ENCODE results near the gene PPARA. TPM values are rescaled to one million over a fixed set of nuclear protein-coding genes. Genes with fewer than 3 reads are reported as not detected.

Gene PPARA
- total RNA-seq, 1 donor from 2014 or later = 8.4 TPM

DNA sequence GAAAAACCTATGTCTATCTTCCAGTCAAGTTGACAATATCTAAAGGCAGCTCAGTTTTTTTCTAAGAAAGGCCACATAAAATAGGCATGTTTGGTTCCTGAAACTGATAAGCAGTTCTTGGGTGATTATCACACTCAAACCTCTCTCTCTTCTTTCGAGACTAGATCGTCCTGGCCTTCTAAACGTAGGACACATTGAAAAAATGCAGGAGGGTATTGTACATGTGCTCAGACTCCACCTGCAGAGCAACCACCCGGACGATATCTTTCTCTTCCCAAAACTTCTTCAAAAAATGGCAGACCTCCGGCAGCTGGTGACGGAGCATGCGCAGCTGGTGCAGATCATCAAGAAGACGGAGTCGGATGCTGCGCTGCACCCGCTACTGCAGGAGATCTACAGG, 84.6 kb downstream of the PPARA start:
- Histone ChIP-seq H4K20me1 (ENCODE audit: insufficient read depth, low read length) (no peaks in the 10 kb centered on the region), H3K4me3 (ENCODE audit: insufficient read depth, low read depth, low read length) (no peak overlapping the region), H2AFZ (ENCODE audit: low read depth, low read length) (no peak overlapping the region), H3K27me3 (ENCODE audit: insufficient read depth, low read length) (no peaks in the 10 kb centered on the region), H3K79me2 (ENCODE audit: insufficient read depth, low read length) (no peaks in the 10 kb centered on the region), H3K4me2 (ENCODE audit: low read length) (no peak overlapping the region), H3K9ac (ENCODE audit: low read length) (no peak overlapping the region), H3K27ac (ENCODE audit: low read depth, low read length) (no peak overlapping the region), H3K36me3 (ENCODE audit: insufficient read depth, low read length) (no peaks in the 10 kb centered on the region), H3K4me1 (ENCODE audit: insufficient read depth, low read length) (peaks cover 6% of the 10 kb centered on the region), H3K9me3 (ENCODE audit: insufficient read depth, low read depth, low read length) (no peaks in the 10 kb centered on the region)
- H3K9me3 Mint-ChIP-seq (ENCODE audit: unreplicated experiment) = no peaks in the 10 kb centered on the region
- DNase-seq (ENCODE audit: low read depth) (no peak), FAIRE-seq (no peak)
- H3K36me3 Mint-ChIP-seq (ENCODE audit: low read depth, unreplicated experiment) = peaks cover 15% of the 10 kb centered on the region
- TF ChIP-seq, protein P1, sequence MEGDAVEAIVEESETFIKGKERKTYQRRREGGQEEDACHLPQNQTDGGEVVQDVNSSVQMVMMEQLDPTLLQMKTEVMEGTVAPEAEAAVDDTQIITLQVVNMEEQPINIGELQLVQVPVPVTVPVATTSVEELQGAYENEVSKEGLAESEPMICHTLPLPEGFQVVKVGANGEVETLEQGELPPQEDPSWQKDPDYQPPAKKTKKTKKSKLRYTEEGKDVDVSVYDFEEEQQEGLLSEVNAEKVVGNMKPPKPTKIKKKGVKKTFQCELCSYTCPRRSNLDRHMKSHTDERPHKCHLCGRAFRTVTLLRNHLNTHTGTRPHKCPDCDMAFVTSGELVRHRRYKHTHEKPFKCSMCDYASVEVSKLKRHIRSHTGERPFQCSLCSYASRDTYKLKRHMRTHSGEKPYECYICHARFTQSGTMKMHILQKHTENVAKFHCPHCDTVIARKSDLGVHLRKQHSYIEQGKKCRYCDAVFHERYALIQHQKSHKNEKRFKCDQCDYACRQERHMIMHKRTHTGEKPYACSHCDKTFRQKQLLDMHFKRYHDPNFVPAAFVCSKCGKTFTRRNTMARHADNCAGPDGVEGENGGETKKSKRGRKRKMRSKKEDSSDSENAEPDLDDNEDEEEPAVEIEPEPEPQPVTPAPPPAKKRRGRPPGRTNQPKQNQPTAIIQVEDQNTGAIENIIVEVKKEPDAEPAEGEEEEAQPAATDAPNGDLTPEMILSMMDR (IDR thresholded peaks at IDR 0.05; ENCODE audit: insufficient read depth, low read depth, low read length) = no peak
- TF ChIP-seq EZH2 (IDR thresholded peaks at IDR 0.05; ENCODE audit: insufficient read depth, low read length) = no peak
- H3K4me3 Mint-ChIP-seq (ENCODE audit: unreplicated experiment) = no peak overlapping the region
- no peaks in the 10 kb centered on the region for H3K4me1 Mint-ChIP-seq (ENCODE audit: low read depth, unreplicated experiment)
- H3K27ac Mint-ChIP-seq (ENCODE audit: unreplicated experiment) = no peak overlapping the region
- peaks cover 6% of the 10 kb centered on the region for H3K27me3 Mint-ChIP-seq (ENCODE audit: low read depth, unreplicated experiment)

DNA sequence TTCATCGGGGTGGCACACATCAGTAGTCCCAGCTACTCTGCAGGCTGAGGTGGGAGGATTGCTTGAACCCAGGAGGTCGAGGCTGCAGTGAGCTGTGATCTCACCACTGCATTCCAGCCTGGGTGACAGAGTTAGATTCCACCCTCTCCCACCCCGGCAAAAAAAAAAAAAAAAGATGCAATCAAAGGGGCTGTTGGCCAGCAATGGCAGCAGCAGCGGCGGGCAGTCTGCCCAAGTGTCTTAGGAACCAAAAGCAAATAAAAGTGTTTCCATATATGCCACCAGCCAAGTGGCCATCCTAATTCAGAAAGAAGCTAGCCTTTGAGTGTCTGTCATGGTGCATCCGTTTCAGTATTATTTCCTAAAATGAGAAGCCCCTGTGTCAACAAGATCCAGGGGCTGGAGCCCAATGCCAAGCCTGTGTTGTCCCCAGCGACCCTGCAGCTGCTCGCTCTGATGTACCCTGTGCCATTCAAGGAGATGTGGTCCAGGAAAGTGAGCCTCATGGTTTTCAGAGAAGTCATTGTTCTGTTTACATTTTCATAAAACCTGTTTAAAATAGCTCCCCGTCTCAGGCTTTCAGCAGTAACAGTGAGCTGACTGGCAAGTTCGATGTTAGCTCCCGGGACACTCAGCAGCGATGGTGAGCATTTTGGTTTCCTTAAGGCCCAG, 87.3 kb downstream of the PPARA start:
- no peaks in the 10 kb centered on the region for H4K20me1 ChIP-seq (ENCODE audit: insufficient read depth, low read length)
- H3K4me1 ChIP-seq (ENCODE audit: insufficient read depth, low read length) = peaks cover 6% of the 10 kb centered on the region
- H2AFZ ChIP-seq (ENCODE audit: low read depth, low read length) = no peak overlapping the region
- no peak overlapping the region for H3K4me3 Mint-ChIP-seq (ENCODE audit: unreplicated experiment)
- no peaks in the 10 kb centered on the region for H3K27me3 ChIP-seq (ENCODE audit: insufficient read depth, low read length)
- DNase-seq (ENCODE audit: low read depth) = no peak
- peaks cover 13% of the 10 kb centered on the region for H3K36me3 Mint-ChIP-seq (ENCODE audit: low read depth, unreplicated experiment)
- no peak for FAIRE-seq
- H3K27ac Mint-ChIP-seq (ENCODE audit: unreplicated experiment) = no peak overlapping the region
- H3K4me3 ChIP-seq (ENCODE audit: insufficient read depth, low read depth, low read length) = no peak overlapping the region
- no peaks in the 10 kb centered on the region for H3K36me3 ChIP-seq (ENCODE audit: insufficient read depth, low read length)
- TF ChIP-seq, protein P1 (IDR thresholded peaks at IDR 0.05; ENCODE audit: insufficient read depth, low read depth, low read length) = no peak
- TF ChIP-seq EZH2 (IDR thresholded peaks at IDR 0.05; ENCODE audit: insufficient read depth, low read length) = no peak
- no peaks in the 10 kb centered on the region for H3K4me1 Mint-ChIP-seq (ENCODE audit: low read depth, unreplicated experiment)
- no peaks in the 10 kb centered on the region for H3K9me3 Mint-ChIP-seq (ENCODE audit: unreplicated experiment)
- no peaks in the 10 kb centered on the region for H3K79me2 ChIP-seq (ENCODE audit: insufficient read depth, low read length)
- H3K9ac ChIP-seq (ENCODE audit: low read length) = no peak overlapping the region
- peaks cover 6% of the 10 kb centered on the region for H3K27me3 Mint-ChIP-seq (ENCODE audit: low read depth, unreplicated experiment)
- H3K9me3 ChIP-seq (ENCODE audit: insufficient read depth, low read depth, low read length) = no peaks in the 10 kb centered on the region
- H3K4me2 ChIP-seq (ENCODE audit: low read length) = no peak overlapping the region
- no peak overlapping the region for H3K27ac ChIP-seq (ENCODE audit: low read depth, low read length)

DNA sequence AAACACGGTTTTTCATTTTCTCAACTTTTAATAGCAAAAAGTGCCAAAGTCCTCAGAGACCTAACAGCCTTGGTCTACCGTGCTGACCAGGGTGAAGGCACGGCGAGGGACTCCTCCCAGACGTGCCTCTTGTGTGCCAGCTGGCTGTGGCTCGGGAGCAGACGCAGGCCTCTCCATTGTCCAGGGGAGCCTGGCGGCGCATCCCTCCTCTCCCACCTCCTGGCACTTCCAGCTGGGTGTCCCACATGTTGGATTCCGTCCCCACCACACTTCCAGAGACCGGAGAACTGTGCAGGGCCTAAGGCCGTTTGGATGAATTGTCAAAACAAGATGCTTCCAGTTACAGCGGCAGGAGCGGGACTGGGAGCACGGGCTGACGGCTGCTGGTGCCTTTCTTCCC, 88.2 kb downstream of the PPARA start:
- Histone ChIP-seq H3K27ac (ENCODE audit: low read depth, low read length) (no peak overlapping the region), H3K4me1 (ENCODE audit: insufficient read depth, low read length) (peaks cover under 1% of the 10 kb centered on the region), H3K9ac (ENCODE audit: low read length) (no peak overlapping the region), H3K4me3 (ENCODE audit: insufficient read depth, low read depth, low read length) (no peak overlapping the region), H3K4me2 (ENCODE audit: low read length) (no peak overlapping the region), H3K79me2 (ENCODE audit: insufficient read depth, low read length) (no peaks in the 10 kb centered on the region), H3K9me3 (ENCODE audit: insufficient read depth, low read depth, low read length) (no peaks in the 10 kb centered on the region), H3K36me3 (ENCODE audit: insufficient read depth, low read length) (peaks cover 4% of the 10 kb centered on the region), H2AFZ (ENCODE audit: low read depth, low read length) (no peak overlapping the region), H3K27me3 (ENCODE audit: insufficient read depth, low read length) (no peaks in the 10 kb centered on the region), H4K20me1 (ENCODE audit: insufficient read depth, low read length) (no peaks in the 10 kb centered on the region)
- TF ChIP-seq, protein P1 (IDR thresholded peaks at IDR 0.05; ENCODE audit: insufficient read depth, low read depth, low read length) = no peak
- no peak for TF ChIP-seq EZH2 (IDR thresholded peaks at IDR 0.05; ENCODE audit: insufficient read depth, low read length)
- no peak overlapping the region for H3K27ac Mint-ChIP-seq (ENCODE audit: unreplicated experiment)
- peaks cover 6% of the 10 kb centered on the region for H3K27me3 Mint-ChIP-seq (ENCODE audit: low read depth, unreplicated experiment)
- H3K4me3 Mint-ChIP-seq (ENCODE audit: unreplicated experiment) = no peak overlapping the region
- H3K4me1 Mint-ChIP-seq (ENCODE audit: low read depth, unreplicated experiment) = no peaks in the 10 kb centered on the region
- FAIRE-seq (no peak), DNase-seq (ENCODE audit: low read depth) (no peak)
- no peaks in the 10 kb centered on the region for H3K9me3 Mint-ChIP-seq (ENCODE audit: unreplicated experiment)
- peaks cover 13% of the 10 kb centered on the region for H3K36me3 Mint-ChIP-seq (ENCODE audit: low read depth, unreplicated experiment)

Measured in astrocyte (in vitro differentiated cells and primary cell).